Mesendoderm (in vitro differentiated cells): ENCODE results near the gene SAE1.

Experiments used
- DNase-seq: peaks from one replicate; pipeline ENCODE4 v3.0.0; 2013
- H2AK5ac ChIP-seq: 2 replicates; pipeline ENCODE4 v1.6.1; 2013; ENCODE audit warnings: low read length, inconsistent platforms
- H2BK120ac ChIP-seq: 2 replicates; pipeline ENCODE4 v1.6.1; 2013; ENCODE audit warnings: low read depth, mild to moderate bottlenecking, low read length, moderate library complexity, mixed read lengths
- H2BK15ac ChIP-seq: replicated peaks from 2 replicates; pipeline ENCODE4 v1.6.1; 2013; ENCODE audit warnings: low read depth, mild to moderate bottlenecking, moderate library complexity
- H2BK5ac ChIP-seq: 2 replicates; pipeline ENCODE4 v1.6.1; 2013; ENCODE audit warnings: low read length, inconsistent platforms
- H3K18ac ChIP-seq: 2 replicates; pipeline ENCODE4 v1.6.1; 2013; ENCODE audit warnings: mild to moderate bottlenecking, low read length, mixed read lengths
- H3K23ac ChIP-seq: one replicate; pipeline ENCODE4 v1.6.1; 2013; ENCODE audit warnings: low read length
- H3K27ac ChIP-seq: 2 replicates; pipeline ENCODE4 v1.5.1; 2013; ENCODE audit warnings: low read depth, mild to moderate bottlenecking, inconsistent platforms, low read length, moderate library complexity
- H3K27me3 ChIP-seq: 2 replicates; pipeline ENCODE4 v1.6.1; 2013; ENCODE audit warnings: low read length, control low read depth, mild to moderate bottlenecking, inconsistent platforms; ENCODE audit not compliant: insufficient read depth, poor library complexity
- H3K36me3 ChIP-seq: 2 replicates; pipeline ENCODE4 v1.6.1; 2013; ENCODE audit warnings: low read length, inconsistent platforms; ENCODE audit not compliant: control insufficient read depth, insufficient read depth
- H3K4ac ChIP-seq: one replicate; pipeline ENCODE4 v1.6.1; 2013; ENCODE audit warnings: low read depth, mild to moderate bottlenecking, low read length, moderate library complexity
- H3K4me1 ChIP-seq: 2 replicates; pipeline ENCODE4 v1.6.1; 2013; ENCODE audit warnings: low read depth, low read length, inconsistent platforms; ENCODE audit not compliant: control insufficient read depth
- H3K4me2 ChIP-seq: 2 replicates; pipeline ENCODE4 v1.6.1; 2013; ENCODE audit warnings: low read length
- H3K4me3 ChIP-seq: 2 replicates; pipeline ENCODE4 v1.5.1; 2013; ENCODE audit warnings: mild to moderate bottlenecking, low read length
- H3K56ac ChIP-seq: one replicate; pipeline ENCODE4 v1.6.1; 2013; ENCODE audit warnings: low read length
- H3K79me1 ChIP-seq: 2 replicates; pipeline ENCODE4 v1.6.1; 2013; ENCODE audit warnings: low read length, inconsistent platforms
- H3K79me2 ChIP-seq: 2 replicates; pipeline ENCODE4 v1.6.1; 2013; ENCODE audit warnings: mild to moderate bottlenecking, low read length; ENCODE audit not compliant: control insufficient read depth, insufficient read depth
- H3K9ac ChIP-seq: 2 replicates; pipeline ENCODE4 v1.6.1; 2013; ENCODE audit warnings: low read length, inconsistent platforms
- H4K5ac ChIP-seq: one replicate; pipeline ENCODE4 v1.6.1; 2013; ENCODE audit warnings: low read length
- H4K8ac ChIP-seq: one replicate; pipeline ENCODE4 v1.6.1; 2013; ENCODE audit warnings: low read depth, mild to moderate bottlenecking, control low read depth, low read length, moderate library complexity
- WGBS: extraction: QIAGEN DNeasy Blood & Tissue Kit; methylation state at CpG from one replicate; pipeline ENCODE4 v1.1.7; 2013; ENCODE audit warnings: low lambda C conversion rate, missing lambda C conversion rate; ENCODE audit not compliant: insufficient coverage; ENCODE audit errors: extremely low coverage; 5-methylcytosine and 5-hydroxymethylcytosine counted together

Gene SAE1

GRCh38 chr19:47228168-47228936 is 97.7 kb downstream of the SAE1 start:
- Histone ChIP-seq H4K5ac (no peak overlapping the region), H3K18ac (peak overlapping the region; percentile 90), H3K9ac (peak overlapping the region; percentile 85), H3K4me3 (peak overlapping the region; percentile 38), H2BK5ac (peak overlapping the region; percentile 49), H3K23ac (no peak overlapping the region), H3K4me1 (peaks cover 10% of the 10 kb centered on the region), H2AK5ac (no peak overlapping the region), H3K56ac (peak overlapping the region; percentile 94), H3K36me3 (no peaks in the 10 kb centered on the region), H3K27me3 (no peaks in the 10 kb centered on the region), H3K79me2 (peaks cover 11% of the 10 kb centered on the region), H4K8ac (peak overlapping the region; percentile 41), H3K4ac (peak overlapping the region; percentile 96), H3K27ac (peak overlapping the region; percentile 96), H2BK120ac (peak overlapping the region; percentile 94), H3K79me1 (peaks cover 10% of the 10 kb centered on the region), H3K4me2 (peak overlapping the region; percentile 71), H2BK15ac (no peak overlapping the region)
- WGBS = no CpG with 5 or more reads among the region's 50 CpGs
- peak; percentile 71 for DNase-seq

GRCh38 chr19:47228937-47229675 is 98.5 kb downstream of the SAE1 start:
- Histone ChIP-seq H3K9ac (peak overlapping the region; percentile 85), H3K4me1 (peaks cover 10% of the 10 kb centered on the region), H2BK5ac (no peak overlapping the region), H2BK15ac (no peak overlapping the region), H3K18ac (no peak overlapping the region), H3K4me2 (peak overlapping the region; percentile 71), H2AK5ac (peak overlapping the region; percentile 10), H3K36me3 (no peaks in the 10 kb centered on the region), H3K79me2 (peaks cover 11% of the 10 kb centered on the region), H3K23ac (no peak overlapping the region), H3K79me1 (peaks cover 10% of the 10 kb centered on the region), H4K8ac (no peak overlapping the region), H3K27me3 (no peaks in the 10 kb centered on the region), H3K4me3 (peak overlapping the region; percentile 32), H3K27ac (no peak overlapping the region), H2BK120ac (no peak overlapping the region), H4K5ac (no peak overlapping the region), H3K56ac (peak overlapping the region; percentile 94), H3K4ac (no peak overlapping the region)
- peak; percentile 43 for DNase-seq
- no CpG with 5 or more reads among the region's 10 CpGs for WGBS

- Histone ChIP-seq H3K9ac (peak overlapping the region; percentile 85), H3K4me2 (peak overlapping the region; percentile 19), H2AK5ac (no peak overlapping the region), H2BK15ac (no peak overlapping the region), H3K23ac (no peak overlapping the region), H3K4me1 (peaks cover 10% of the 10 kb centered on the region), H3K4ac (no peak overlapping the region), H4K8ac (no peak overlapping the region), H3K36me3 (no peaks in the 10 kb centered on the region), H3K27me3 (no peaks in the 10 kb centered on the region), H3K56ac (peak overlapping the region; percentile 94), H2BK120ac (no peak overlapping the region), H4K5ac (no peak overlapping the region), H2BK5ac (no peak overlapping the region), H3K79me1 (peaks cover 10% of the 10 kb centered on the region), H3K4me3 (peak overlapping the region; percentile 32), H3K27ac (no peak overlapping the region), H3K18ac (no peak overlapping the region), H3K79me2 (peaks cover 11% of the 10 kb centered on the region)
- no CpG with 5 or more reads among the region's 9 CpGs for WGBS
- peak; percentile 51 for DNase-seq
Measured at GRCh38 chr19:47229676-47230053, 99.0 kb downstream of the SAE1 start.

- Histone ChIP-seq H3K4me1 (peaks cover 10% of the 10 kb centered on the region), H4K8ac (no peak overlapping the region), H3K4me2 (peak overlapping the region; percentile 71), H3K18ac (peak overlapping the region; percentile 64), H3K36me3 (no peaks in the 10 kb centered on the region), H3K79me2 (peaks cover 11% of the 10 kb centered on the region), H2BK15ac (no peak overlapping the region), H3K79me1 (peaks cover 10% of the 10 kb centered on the region), H3K27me3 (no peaks in the 10 kb centered on the region), H4K5ac (no peak overlapping the region), H3K27ac (peak overlapping the region; percentile 56), H3K23ac (no peak overlapping the region), H2BK120ac (no peak overlapping the region), H2BK5ac (no peak overlapping the region), H3K4me3 (peak overlapping the region; percentile 61), H3K56ac (peak overlapping the region; percentile 94), H2AK5ac (no peak overlapping the region), H3K9ac (peak overlapping the region; percentile 85), H3K4ac (peak overlapping the region; percentile 58)
- peak; percentile 42 for DNase-seq
- WGBS = no CpG with 5 or more reads among the region's 84 CpGs
Measured at GRCh38 chr19:47230054-47230920, 99.7 kb downstream of the SAE1 start.

DNA sequence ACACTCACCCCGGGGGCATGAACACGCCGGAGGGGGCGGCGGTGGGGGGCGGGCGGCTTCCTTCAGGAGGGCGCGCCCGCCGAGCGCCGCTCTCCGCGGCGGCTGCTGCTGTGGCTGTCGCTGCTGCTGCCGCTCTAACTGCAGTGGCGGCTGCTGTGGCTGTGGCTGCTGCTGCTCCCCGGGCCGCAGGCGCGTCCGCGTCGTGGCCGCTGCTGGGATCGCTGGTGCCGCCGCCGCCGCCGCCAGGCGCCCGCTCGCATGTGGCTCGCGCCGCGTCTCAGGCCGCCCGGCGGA is 100.2 kb downstream of the SAE1 start, which contains the start of gene BBC3:
Gene BBC3, minus strand, starts transcription at position 279 of the 294 bp plus-strand sequence. CDS start 2,768 bp downstream, outside the sequence.
- peak within 1 kb of the TSS; percentile 58 for H3K4ac ChIP-seq
- peak within 1 kb of the TSS; percentile 61 for H3K4me3 ChIP-seq
- H3K4me1 ChIP-seq = peaks cover 8% of the 10 kb centered on the region
- no peak within 1 kb of the TSS for H2BK15ac ChIP-seq
- H3K27me3 ChIP-seq = no peaks in the 10 kb centered on the region
- H3K56ac ChIP-seq = peak within 1 kb of the TSS; percentile 94
- no peak within 1 kb of the TSS for H3K23ac ChIP-seq
- H3K27ac ChIP-seq = peak within 1 kb of the TSS; percentile 56
- no CpG with 5 or more reads among the region's 43 CpGs for WGBS
- H2BK120ac ChIP-seq = no peak within 1 kb of the TSS
- peak within 1 kb of the TSS; percentile 71 for H3K4me2 ChIP-seq
- H3K36me3 ChIP-seq = no peaks in the 10 kb centered on the region
- H2BK5ac ChIP-seq = peak within 1 kb of the TSS; percentile 79
- H3K79me1 ChIP-seq = peaks cover 10% of the 10 kb centered on the region
- H3K79me2 ChIP-seq = peaks cover 11% of the 10 kb centered on the region
- H3K18ac ChIP-seq = peak within 1 kb of the TSS; percentile 64
- no peak for DNase-seq
- peak within 1 kb of the TSS; percentile 85 for H3K9ac ChIP-seq
- H4K5ac ChIP-seq = no peak within 1 kb of the TSS
- H4K8ac ChIP-seq = no peak within 1 kb of the TSS
- peak within 1 kb of the TSS; percentile 7 for H2AK5ac ChIP-seq
